ENCODE results near the gene SPSB2. TPM values are rescaled to one million over a fixed set of nuclear protein-coding genes. Genes with fewer than 3 reads are reported as not detected.
"Not testable (repeated sequence)": the region's sequence is repeated elsewhere in the genome, so short reads cannot be mapped to it uniquely, and the experiment has no call there.

Gene SPSB2
- total RNA-seq, 1 experiment from 2014 or later = 8.3 TPM

- no peak for DNase-seq (ENCODE audit: low read depth)
Measured at GRCh38 chr12:6902448-6902847, 29.3 kb upstream of the SPSB2 start.

GRCh38 chr12:6899837-6900519 is 26.9 kb upstream of the SPSB2 start:
- peak; percentile 50 for DNase-seq (ENCODE audit: low read depth)

GRCh38 chr12:6899427-6899826 is 26.3 kb upstream of the SPSB2 start:
- no peak for DNase-seq (ENCODE audit: low read depth)

- DNase-seq (ENCODE audit: low read depth) = no peak
Measured at GRCh38 chr12:6896846-6897435, 23.8 kb upstream of the SPSB2 start.

- no peak for DNase-seq (ENCODE audit: low read depth)
Measured at GRCh38 chr12:6894321-6894720, 21.2 kb upstream of the SPSB2 start.

GRCh38 chr12:6892683-6893082 is 19.6 kb upstream of the SPSB2 start:
- DNase-seq (ENCODE audit: low read depth) = not testable (repeated sequence)

- DNase-seq (ENCODE audit: low read depth) = no peak
Measured at GRCh38 chr12:6891646-6892001, 18.5 kb upstream of the SPSB2 start.

GRCh38 chr12:6890789-6891645 is 17.9 kb upstream of the SPSB2 start:
- DNase-seq (ENCODE audit: low read depth) = peak; percentile 99

GRCh38 chr12:6889775-6890573 is 16.9 kb upstream of the SPSB2 start:
- DNase-seq (ENCODE audit: low read depth) = not testable (repeated sequence)

- not testable (repeated sequence) for DNase-seq (ENCODE audit: low read depth)
Measured at GRCh38 chr12:6888794-6889193, 15.7 kb upstream of the SPSB2 start.

- DNase-seq (ENCODE audit: low read depth) = no peak
Measured at GRCh38 chr12:6888360-6888759, 15.3 kb upstream of the SPSB2 start.

- no peak for DNase-seq (ENCODE audit: low read depth)
Measured at GRCh38 chr12:6887460-6887859, 14.4 kb upstream of the SPSB2 start.

GRCh38 chr12:6886206-6886999 is 13.3 kb upstream of the SPSB2 start:
- not testable (repeated sequence) for DNase-seq (ENCODE audit: low read depth)

- no peak for DNase-seq (ENCODE audit: low read depth)
Measured at GRCh38 chr12:6884539-6884938, 11.4 kb upstream of the SPSB2 start.

GRCh38 chr12:6883683-6884082 is 10.6 kb upstream of the SPSB2 start:
- DNase-seq (ENCODE audit: low read depth) = no peak

- DNase-seq (ENCODE audit: low read depth) = no peak
Measured at GRCh38 chr12:6883252-6883651, 10.1 kb upstream of the SPSB2 start.

GRCh38 chr12:6879824-6880223 is 6.7 kb upstream of the SPSB2 start:
- DNase-seq (ENCODE audit: low read depth) = not testable (repeated sequence)

GRCh38 chr12:6874015-6874368 is 889 bp upstream of the SPSB2 start:
- not testable (repeated sequence) for DNase-seq (ENCODE audit: low read depth)

GRCh38 chr12:6872073-6873048 is 742 bp downstream of the SPSB2 start:
- DNase-seq (ENCODE audit: low read depth) = peak; percentile 92

All from Daoy (cell line).